COLO829 (cell line): ENCODE results near the gene RBM26.
A peak's percentile ranks its signal among the peaks of the same experiment; 100 is the strongest.

Source experiments
- DNase-seq: peaks from one replicate; pipeline ENCODE4 v3.0.0; 2012; ENCODE audit warnings: low spot score

Gene RBM26

DNA sequence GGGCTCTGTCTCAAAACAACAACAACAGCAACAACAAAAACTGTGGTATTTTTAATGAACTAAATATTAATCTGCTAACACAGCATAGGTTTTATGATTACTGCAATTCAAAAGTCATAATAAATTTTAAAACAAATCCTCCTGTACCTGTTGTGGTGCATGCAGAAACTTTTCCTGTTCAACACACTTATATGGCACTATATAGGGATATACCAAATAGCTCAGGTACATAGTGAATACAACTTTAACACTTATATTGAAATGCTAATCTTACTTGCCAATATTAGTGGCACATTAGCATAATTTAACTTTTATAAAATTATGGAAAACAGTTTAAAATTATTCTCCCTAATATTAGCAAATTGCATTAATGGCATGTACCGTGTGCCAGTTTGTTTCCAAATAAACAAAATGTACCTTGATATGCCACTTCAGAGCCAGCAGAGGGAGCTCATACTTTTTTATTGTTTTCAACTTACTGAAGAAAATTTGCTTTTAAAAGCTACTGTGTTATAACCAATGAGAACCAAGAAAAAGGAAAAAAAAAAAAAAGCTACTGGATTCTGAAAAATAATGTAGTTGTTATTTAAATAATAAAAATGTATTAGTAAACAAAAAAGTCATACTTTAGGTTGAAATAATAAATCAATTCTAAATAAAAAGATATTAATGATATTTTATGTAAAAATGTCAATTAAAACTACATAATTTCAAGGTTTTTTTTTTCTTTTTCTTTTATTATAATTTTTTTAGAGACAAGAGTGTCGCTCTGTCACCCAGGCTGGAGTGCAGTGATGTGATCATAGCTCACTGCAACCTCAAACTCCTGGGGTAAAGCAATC, 18.0 kb upstream of the RBM26 start:
- DNase-seq = peak; percentile 34

DNA sequence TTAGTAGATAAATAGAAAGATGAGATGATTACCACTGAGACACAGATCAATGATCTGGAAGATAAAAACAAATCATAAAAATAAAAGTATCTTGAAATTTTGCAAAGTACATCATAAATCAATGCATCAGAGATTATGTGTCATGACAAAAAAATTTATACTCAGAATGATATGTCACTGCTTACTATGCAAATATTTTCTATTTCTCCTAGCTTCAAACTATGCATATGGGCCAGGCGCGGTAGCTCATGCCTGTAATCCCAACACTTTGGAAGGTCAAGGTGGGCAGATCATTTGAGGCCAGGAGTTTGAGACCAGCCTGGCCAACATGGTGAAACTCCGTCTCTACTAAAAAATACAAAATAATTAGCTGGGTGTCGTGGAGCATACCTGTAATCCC, 17.3 kb upstream of the RBM26 start:
- DNase-seq = no peak

DNA sequence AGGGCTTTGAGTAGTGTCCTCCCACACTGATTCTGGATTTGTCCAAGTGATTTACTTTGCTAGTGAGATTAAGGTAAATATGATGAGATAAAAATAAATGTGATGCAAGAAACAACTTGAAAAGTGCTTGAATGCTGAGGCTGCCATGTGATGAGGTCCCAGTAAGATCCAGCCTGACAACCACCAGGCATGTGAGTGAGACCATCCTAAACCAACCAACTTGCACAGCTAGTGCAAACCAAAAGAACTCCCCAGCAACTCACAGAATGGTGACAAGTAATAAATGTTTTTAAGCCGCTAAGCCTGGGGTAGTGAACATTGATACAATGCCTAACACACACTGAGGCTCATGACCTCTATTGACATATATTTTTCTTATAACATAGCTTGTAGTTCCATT, 13.3 kb upstream of the RBM26 start:
- DNase-seq = no peak

DNA sequence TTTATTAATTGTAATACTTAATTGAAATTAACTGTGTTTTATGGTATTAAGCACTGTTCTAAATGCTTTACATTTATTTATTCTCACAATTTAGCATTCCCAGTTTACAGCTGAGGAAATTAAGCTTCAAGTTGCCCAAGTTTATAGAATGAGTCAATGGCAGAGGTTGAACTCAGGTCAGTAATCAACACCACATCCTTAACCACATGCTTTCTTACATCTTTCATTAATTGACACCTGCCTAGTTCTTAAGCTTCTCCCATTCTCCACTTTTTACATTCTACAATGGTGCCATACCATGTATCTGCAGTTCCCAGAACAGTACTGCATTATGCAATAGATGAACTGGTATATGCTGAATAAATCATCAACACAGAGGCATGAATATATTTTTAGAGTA, 11.7 kb upstream of the RBM26 start:
- DNase-seq = no peak

DNA sequence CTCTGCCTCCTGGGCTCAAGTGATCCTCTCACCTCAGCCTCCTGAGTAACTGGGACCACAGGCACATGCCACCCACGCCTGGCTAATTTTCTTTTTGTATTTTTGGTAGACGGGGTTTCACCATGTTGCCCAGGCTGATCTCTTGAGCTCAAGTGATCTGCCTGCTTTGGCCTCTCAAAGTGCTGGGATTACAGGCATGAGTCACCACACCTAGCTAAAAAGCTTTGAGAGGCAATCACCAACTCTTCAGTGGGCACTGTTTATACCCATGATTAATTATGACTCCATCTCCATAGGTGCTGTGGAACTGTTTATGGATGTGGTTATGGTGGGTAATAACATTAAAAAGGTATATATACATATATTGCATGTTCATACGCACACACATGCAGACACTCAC, 7.5 kb upstream of the RBM26 start:
- DNase-seq = no peak

DNA sequence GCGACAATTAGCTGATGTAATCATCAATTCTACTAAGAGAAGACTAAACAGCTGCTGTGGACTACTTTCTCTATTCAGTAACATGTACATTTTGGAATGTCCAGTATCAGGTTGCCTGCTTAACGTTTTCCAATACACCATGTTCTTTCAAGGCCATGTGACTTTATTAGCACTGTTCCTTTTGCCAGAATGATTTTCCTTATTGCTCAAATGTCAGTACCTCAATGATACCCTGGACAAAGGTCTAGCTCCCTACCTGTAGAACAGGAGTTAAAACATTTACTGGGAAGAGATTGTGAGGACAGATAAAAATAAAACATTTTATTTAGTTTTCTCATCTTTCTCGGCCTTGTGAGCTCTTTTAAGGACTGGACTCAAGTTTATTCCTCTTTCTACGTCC, 3.8 kb upstream of the RBM26 start:
- no peak for DNase-seq

DNA sequence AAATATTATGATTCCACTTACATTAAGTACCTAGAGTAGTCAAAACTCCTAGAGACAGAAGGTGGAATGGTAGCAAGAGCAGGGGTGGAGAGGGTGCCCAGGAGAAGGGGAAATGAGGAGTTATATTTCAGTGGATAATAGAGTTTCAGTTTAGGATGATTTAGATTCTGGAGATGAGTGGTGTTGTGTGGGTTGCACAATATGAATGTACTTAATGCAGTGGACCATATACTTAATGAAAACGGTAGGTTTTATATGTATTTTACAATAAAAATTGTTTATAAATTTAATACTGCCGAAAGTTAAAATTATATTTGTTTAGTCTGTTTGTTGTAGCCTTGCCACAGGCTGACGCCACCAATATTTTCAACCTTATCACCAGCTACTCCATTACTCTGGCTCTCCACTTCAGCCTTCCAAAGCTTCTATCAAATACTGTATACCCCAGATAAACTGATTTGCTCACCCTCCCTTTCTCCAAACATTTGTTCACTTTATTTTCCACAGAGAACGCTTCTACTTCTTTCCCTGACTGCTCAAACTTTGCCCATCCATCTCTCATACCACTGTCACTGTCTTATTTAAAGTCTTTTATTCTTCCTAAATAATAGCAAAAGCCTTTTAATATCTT, 1.4 kb upstream of the RBM26 start:
- DNase-seq = no peak

DNA sequence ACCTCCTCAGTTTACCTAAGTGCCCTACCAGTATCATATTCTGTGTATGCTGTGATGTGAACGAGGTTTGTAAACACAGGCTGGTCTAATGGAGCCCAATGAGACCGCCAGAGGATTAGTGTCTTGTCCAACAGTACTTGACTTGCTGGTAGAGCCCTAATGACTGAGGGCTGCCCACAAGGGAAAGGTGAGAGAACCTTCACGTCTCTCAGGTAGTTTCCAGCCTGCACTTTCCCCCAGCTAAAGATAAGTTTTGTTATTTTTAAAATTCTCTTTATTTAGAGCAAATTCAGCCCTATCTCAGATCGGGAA, 498 bp upstream of the RBM26 start:
- DNase-seq = no peak

DNA sequence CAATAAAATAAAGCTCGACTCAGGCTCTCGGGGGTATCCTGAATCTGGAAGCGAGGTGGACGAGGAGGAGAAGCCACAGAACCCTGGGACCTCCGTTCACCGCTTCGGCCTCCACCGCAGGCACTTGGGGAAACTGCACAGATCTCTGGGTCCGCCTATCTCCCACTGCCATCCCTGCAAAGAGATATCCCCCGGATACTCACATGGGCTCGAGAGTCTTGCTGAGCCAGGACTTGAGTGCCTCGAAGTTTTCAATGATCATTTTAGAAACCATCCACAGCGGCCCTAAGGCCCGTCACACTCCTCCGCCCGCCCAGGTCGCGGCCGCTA, 589 bp downstream of the RBM26 start:
- DNase-seq = peak; percentile 32

DNA sequence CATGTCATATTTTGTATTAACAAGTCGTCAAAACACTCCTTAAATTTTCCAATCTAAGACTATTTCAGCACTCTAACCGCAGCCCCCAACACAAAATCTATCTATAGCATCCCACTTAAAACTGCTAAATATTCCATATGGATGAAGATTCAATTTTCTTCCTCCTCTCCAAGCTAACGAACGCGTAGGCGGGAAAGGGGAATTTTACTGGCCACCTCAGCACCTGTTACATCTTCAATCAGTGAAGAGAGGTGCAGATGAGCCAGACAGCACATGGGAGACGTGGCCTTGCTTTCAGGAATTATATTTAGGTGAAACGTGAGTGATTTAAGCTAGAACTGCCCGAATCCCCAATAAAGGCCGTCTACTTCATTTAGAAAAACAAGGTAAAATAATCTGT, 1.1 kb downstream of the RBM26 start:
- no peak for DNase-seq

DNA sequence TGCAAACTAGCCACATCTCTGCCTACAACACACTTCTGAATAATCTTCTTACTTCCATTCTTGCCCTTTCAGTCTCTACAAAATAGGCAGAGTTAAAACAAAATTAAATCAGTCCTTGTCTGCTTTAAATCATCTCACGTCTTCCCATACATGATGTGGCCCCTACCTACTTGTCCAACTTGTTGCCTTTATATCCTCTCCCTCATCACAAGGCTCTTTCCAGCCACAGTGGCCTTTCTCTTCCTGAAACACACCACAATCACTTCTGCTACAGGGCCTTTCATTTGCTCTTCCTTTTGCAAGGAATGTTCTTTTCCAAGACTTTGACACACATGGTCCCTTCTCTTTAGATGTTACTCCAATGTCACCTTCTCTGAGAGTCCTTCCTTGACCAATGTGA, 1.7 kb downstream of the RBM26 start:
- DNase-seq = no peak

DNA sequence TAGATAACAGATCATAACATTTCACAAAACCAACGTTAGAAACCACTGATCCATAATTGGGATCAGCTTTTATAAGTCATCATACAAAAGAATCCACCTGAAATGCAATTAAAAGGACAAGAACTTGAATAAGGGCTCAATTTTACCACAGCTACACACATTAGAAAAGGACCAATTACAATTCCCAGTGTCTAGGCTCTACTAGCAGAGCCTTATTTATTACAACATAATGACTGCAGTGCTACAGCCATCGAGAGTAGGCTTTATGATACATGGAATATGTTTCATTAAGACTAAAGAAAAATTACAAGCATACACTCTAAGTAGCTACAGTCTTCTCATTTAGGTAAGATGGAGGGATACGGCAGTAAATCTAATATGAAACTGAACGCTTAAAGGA, 2.9 kb downstream of the RBM26 start:
- no peak for DNase-seq

DNA sequence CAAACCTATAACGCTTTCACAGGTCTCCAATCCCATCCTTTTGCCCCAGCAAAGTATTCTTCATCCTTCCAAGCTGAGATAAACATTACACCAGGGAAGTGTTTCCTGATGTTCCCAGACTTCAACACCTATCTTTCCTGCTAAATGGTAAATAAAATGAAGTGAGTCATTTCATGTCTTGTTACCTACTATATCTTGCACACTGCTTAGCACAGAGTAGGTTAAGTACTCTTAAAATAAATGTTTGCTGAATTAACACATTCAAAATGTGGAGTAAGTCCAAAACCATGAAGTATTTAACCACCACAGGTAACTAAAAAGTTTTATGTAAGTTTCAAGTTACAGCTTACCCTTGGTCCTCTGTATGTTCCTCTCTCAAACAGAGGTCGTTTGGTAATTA, 3.4 kb downstream of the RBM26 start:
- DNase-seq = no peak

DNA sequence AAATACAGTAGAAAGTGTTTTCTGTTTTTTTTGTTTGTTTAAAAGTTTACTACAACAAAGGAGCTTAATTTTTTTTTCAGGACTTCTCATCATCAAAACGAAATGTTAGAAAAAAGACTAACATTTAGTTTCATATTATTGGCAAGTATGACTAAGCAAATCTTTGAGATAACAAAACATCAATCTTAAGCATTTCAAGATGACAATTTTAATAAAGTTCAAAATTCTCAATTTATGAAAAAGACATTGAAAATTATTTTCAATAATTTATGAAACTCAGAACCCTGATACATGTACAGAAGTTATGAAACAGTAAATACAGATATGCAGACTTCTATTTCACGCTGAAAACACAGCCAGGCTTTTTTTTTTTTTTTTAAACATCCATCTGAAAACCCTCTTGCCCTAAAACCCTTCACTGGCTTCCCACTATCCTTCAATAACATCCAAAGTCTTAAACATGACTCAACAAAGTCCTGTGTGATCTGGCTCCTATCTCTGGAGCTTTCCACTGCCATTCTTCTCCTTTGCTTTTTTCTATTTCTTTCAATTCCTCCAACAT, 3.9 kb downstream of the RBM26 start:
- DNase-seq = no peak

DNA sequence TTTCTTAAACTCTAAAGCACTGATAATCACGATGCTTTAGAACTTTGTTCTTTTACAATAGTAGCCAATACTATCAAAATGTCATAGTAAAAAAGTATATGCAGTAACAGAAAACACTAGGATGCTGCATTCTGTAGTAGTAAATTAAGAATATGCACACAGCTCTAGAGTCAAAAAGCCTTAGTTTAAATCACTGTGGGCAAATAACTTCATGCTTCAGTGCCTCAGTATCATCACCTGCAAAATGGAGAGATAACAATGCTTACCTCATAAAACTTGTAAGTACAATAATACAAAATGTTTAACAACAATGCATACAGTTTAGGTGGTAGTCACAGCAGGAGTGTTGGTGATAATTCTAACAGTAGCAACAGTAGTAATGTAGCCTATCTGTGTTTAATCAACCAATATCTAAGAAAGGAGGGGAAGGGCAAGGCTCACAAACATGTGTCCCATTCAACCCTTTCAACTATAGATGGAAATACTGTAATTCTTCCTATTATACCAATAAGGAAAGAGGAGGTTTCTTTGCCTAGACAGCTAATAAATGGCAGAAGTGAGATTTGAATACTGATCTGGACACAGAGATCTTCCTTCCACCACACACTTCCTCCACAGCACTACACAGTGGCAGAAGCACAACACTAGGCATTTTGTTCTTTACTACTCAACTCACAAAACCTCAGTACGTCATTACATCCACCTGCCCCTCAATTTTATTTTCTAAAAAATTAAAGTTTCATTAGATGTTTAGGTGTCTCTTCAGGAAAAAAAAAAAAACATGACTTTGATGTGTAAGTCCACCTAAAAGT, 4.6 kb downstream of the RBM26 start:
- no peak for DNase-seq

DNA sequence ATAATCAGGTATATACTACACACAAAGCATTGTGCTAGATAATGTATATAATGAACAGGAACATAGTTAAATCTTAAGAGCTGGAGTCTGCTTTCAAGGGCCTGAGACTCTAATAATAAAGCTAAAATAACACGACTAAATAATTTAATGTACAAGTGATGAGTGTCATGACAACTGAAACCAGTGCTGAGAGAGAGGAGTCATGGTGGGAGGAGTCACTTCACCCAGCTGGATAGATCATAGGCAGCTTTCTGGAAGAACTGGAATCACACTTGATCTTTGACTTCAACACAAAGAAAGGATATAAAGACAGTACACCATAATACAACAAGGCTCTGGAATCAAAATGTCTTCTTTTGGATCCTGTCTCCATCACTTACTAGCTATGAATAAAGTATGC, 7.1 kb downstream of the RBM26 start:
- no peak for DNase-seq

DNA sequence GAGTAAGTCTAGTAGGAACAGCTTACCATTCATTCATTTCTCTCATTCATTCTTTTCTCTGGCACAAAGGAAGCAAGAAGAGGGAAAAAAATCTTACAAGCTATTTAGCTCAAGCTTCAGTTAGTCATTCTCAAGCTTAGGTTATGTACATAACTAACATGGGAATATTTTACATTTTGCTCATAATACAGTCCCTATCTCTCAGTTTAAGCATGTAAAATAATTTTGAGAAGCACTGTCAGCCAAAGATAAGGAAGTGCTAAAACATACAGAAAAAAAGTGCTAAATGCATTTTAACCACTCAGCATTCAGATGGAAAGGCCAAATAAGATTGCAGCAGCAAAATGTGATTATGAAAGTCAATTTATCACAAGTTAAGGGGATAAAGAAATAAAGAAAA, 7.9 kb downstream of the RBM26 start:
- DNase-seq = no peak

DNA sequence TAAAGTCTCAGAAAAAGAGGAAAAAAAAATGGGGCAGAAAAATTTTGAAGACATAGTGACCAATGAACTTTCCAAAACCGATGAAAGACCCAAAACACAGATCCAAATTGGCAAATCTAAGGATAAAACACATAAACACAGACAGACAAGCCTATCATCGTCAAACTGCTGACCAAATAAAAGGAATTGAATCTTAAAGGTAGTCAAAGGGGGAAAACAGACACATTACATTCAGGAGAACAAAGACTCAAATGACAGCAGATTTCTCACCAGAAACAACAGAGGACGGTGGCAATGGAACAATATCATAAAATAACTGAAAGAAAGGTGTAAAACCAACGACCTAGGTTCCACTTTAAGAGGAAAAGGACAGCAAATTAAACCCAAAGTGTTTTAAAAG, 10.2 kb downstream of the RBM26 start:
- DNase-seq = no peak

DNA sequence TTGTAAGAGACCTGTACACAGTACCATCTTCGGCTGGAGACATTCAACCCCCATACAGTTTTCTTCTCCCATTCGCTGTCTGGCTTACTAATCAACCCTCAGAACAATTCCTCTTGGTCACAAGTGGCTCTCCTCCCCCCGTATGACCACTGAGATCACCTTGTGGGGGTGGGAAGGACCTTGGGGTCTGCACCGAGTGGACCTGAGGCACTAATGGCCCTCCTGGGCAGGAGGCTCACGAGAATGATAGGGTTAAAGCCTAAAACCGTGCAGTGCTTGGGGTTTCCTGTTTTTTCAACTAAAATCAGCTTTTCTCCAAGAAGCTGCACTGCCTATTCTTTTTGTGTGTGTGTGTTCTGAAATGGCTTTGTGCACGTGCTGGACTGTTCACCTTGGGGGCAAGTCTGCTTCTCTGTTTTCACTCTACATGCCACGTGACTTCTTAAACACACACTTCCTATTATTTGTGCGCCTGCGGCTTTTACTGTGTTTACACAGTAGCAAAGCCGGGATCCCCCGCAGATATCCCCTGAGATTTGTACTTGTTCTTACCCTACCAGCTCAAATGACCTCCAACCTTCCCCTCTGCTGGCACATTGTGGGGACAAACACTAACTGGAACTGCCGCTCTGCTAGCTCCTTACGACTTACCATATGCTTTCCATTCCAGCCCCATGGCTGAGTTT, 12.3 kb downstream of the RBM26 start:
- DNase-seq = no peak

DNA sequence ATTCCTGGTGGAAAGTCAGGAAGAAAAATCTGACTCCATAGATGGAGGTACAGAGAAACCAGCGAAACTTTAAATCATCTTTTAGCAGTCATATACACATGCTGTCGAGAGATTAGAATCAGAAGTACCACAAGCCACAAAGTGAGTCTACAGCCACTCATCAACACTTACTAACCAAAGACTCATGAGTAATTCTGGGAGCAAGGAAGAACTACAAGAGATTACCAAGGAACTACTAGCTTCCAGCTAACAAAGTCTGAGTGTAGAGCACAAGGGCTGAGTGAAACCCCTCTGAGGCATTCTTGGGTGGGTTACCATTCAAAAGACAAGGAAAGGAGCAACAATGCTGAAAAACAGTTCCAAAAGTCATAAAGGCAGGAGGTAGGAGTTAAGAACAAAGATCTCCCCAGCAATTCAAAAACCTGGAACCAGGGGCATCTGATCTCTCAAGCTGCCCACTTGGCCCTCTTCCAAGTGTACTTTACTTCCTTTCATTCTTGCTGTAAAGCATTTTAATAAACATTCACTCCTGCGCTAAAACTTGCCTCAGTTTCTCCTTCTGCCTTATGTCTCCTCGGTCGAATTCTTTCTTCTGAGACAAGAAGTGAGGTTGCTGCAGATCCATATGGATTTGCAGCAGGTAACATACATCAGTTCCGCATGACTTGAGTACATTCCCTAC, 13.0 kb downstream of the RBM26 start:
- DNase-seq = no peak

DNA sequence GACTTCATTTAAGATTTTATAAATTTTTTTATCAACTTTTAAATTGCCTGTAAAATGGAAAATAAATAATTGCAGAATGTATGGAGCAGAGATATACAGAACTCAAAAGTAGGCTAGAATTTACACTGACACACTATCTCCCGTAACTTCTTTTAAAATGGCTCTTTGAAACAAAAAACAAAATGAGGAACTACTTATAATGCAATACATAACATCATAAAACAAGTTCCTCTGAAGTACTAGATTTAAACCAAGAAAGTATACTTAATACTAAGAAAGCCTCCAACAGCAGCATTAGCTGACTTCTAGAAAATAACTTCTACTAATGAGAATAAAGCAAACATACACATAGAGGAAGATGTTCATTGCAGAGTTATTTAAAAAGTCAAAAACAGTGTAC, 17.0 kb downstream of the RBM26 start:
- no peak for DNase-seq

DNA sequence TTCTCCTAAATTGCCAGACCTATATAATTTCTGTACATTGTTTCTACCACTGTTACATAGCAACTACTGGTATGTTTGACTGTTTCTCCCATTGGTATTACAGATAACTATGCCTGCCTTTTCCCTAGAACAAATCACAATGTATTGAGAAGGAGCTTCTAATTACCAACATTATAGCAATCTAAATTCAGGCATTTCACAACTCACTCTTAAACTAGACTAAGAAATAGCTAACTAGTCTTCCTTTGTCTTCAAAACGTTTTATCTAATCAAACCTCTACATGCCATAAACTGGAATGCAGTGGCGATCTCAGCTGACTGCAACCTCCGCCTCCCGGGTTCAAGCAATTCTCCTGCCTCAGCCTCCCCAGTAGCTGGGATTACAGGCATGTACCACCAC, 18.2 kb downstream of the RBM26 start:
- no peak for DNase-seq
